Natural killer cell (primary cell): Measurements from ENCODE around the gene NRROS. TPM values are rescaled to one million over a fixed set of nuclear protein-coding genes. Genes with fewer than 3 reads are reported as not detected.

Experiments used
- ATAC-seq, 3 donors: fragments of 150-1000 bp in 2 of 3; fragments of 200-7000 bp in 1 of 3; cut with Tn5 transposase; 1 replicate in 1 of 3; 2 replicates in 2 of 3; pipeline ENCODE4 v1.10.0; 2021; ENCODE audit warnings: mild to moderate bottlenecking in 2 of 3, moderate library complexity in 2 of 3
- DNase-seq, 2 donors: peaks; one replicate each; pipeline versions ENCODE4 v3.0.0 to v3.0.0-alpha.2; 2013 to 2021; ENCODE audit warnings: mixed read lengths in 1 of 2
- H3K27ac ChIP-seq: one replicate; pipeline ENCODE4 v1.5.1; 2013; ENCODE audit warnings: mild to moderate bottlenecking, low read length
- H3K27me3 ChIP-seq: one replicate; pipeline ENCODE4 v1.6.1; 2013; ENCODE audit warnings: low read length; ENCODE audit not compliant: control insufficient read depth, insufficient read depth
- H3K36me3 ChIP-seq: one replicate; pipeline ENCODE4 v1.6.1; 2013; ENCODE audit warnings: low read length; ENCODE audit not compliant: control insufficient read depth, insufficient read depth
- H3K4me1 ChIP-seq: one replicate; pipeline ENCODE4 v1.6.1; 2013; ENCODE audit warnings: low read length; ENCODE audit not compliant: control insufficient read depth, insufficient read depth
- H3K4me3 ChIP-seq: one replicate; pipeline ENCODE4 v1.5.1; 2013; ENCODE audit warnings: low read length
- H3K9me3 ChIP-seq: one replicate; pipeline ENCODE4 v1.6.1; 2013; ENCODE audit warnings: low read length; ENCODE audit not compliant: control insufficient read depth, insufficient read depth
- H3K27ac Mint-ChIP-seq, 2 donors: one replicate each; pipeline ENCODE4 v1.8.0; 2022; ENCODE audit warnings: mild to moderate bottlenecking in 2 of 2, mixed read lengths in 2 of 2, moderate library complexity in 1 of 2
- H3K27me3 Mint-ChIP-seq, 2 donors: one replicate each; pipeline ENCODE4 v1.8.0; 2022; ENCODE audit warnings: low read depth in 2 of 2, mixed read lengths in 2 of 2
- H3K36me3 Mint-ChIP-seq: one replicate; pipeline ENCODE4 v1.8.0; 2022; ENCODE audit warnings: mixed read lengths
- H3K4me1 Mint-ChIP-seq, 2 donors: one replicate each; pipeline ENCODE4 v1.8.0; 2022; ENCODE audit warnings: mixed read lengths in 2 of 2
- H3K4me3 Mint-ChIP-seq: one replicate; pipeline ENCODE4 v1.8.0; 2022; ENCODE audit warnings: mild to moderate bottlenecking, moderate library complexity, mixed read lengths
- H3K9me3 Mint-ChIP-seq, 2 donors: one replicate each; pipeline ENCODE4 v1.8.0; 2022; ENCODE audit warnings: mixed read lengths in 2 of 2
- WGBS: methylation state at CpG from one replicate; pipeline ENCODE4 v1.1.7; 2013; ENCODE audit warnings: missing lambda C conversion rate; ENCODE audit not compliant: insufficient coverage; 5-methylcytosine and 5-hydroxymethylcytosine counted together
- intact Hi-C: fragments of 100-400 bp; cut with micrococcal nuclease; formaldehyde crosslinking; loops from one replicate; pipeline ENCODE4 v1.14.2; 2022
- total RNA-seq, 4 donors: library from RNA; stranded (reverse); fragments of 120-200 nt in 1 of 4; gene quantifications; one replicate each; pipeline versions ENCODE4 v1.2.3 to v1.2.4, GENCODE V29; 2013 to 2022
- TF ChIP-seq, protein P1 (sequence below): fragments of 200-600 bp; IDR thresholded peaks from one replicate; pipeline ENCODE4 v1.8.0; 2022; ENCODE audit warnings: antibody characterized with exemption

The NRROS gene
- total RNA-seq, 3 donors from 2014 or later (not counting 1 experiment from before 2014, with no cell fraction given), result 32.5 to 56.3 (median 56.2) TPM

DNA sequence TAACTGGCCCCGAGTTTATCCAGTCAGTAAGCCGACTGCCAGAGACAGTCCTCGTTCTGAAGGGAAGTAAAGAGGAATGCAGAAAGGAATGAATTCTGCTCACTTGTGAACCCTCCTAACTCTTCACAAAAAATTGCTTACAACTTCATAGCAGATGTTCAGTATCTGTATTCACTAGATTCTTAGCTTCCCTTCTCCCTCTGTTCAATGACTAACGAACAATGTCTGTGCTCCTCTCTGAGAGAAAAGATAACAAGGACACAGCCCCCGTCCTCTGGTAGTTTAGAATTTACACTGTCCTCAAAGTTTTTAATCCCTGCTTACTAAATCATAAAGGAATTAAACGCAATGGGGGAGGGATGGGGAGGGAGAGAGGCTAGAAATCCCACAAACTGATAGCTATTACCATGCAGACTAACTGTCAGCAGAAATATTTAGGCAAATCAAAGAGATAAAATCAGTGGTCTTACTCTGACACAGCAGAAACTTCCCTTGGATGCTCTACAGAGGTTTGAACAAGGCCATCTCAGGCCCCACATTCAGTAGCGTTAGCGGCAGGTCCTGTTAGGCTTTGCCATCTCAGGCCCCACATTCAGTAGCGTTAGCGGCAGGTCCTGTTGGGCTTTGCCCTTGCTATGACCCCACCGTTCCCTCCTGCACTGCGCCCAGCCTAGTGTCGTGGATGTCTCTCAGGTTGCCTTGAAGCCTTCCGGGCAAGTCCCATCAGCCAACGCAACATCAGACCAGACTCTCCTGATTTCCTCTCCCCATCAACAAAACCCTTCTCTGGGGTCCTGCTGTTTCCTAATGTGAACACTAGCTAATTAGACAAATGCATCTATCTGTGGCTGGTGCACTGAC lies 23.4 kb downstream of the NRROS start:
- H3K27ac ChIP-seq, result no peak overlapping the region
- no peak for DNase-seq
- 82% methylated on average over 13 of the region's 15 CpGs for WGBS

DNA sequence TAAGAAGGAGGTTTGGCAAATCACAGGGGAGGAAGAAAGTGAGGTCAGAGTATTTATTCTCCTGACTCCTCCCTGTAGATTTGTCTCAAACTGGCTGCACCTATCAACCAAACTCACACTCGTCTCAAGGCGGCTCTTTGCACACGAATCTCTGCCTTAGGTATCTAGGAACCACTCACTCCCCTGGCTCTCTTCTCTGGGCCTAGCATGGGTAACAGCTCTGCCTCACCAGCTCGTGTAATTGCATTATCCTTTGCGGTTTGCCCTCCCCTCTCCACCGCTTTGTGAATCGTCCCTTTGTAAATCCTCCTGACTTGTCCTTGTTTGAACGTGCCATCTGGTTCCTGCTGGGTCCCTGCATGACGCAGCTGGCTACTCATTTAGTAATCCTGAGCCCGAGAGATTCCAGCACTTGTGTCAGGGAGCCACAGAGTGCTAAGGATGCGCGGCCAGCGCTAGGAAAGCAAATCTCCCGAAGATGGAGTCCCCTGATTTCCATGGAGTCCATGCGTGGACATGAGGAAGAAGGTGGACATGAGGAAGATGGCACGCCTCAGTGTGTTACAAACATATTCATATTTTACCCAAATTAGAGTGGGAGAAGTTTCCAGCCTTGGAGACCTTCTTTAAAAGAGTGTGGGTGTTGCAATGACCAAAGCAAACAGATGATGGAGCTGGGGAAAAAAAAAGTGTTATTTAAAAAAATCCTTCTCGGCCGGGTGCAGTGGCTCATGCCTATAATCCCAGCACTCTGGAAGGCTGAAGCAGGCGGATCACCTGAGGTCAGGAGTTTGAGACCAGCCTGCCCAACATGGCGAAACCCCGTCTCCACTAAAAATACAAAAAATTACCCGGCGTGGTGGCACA lies 26.7 kb downstream of the NRROS start:
- Histone ChIP-seq H3K9me3 (no peaks in the 10 kb centered on the region), H3K4me3 (no peak overlapping the region), H3K4me1 (peaks cover 8% of the 10 kb centered on the region), H3K27me3 (no peaks in the 10 kb centered on the region), H3K36me3 (peaks cover 13% of the 10 kb centered on the region), H3K27ac (no peak overlapping the region)
- no peak overlapping the region for H3K4me3 Mint-ChIP-seq
- H3K27me3 Mint-ChIP-seq, result no peaks in the 10 kb centered on the region
- H3K36me3 Mint-ChIP-seq, result no peaks in the 10 kb centered on the region
- no peaks in the 10 kb centered on the region for H3K9me3 Mint-ChIP-seq
- TF ChIP-seq, protein P1, sequence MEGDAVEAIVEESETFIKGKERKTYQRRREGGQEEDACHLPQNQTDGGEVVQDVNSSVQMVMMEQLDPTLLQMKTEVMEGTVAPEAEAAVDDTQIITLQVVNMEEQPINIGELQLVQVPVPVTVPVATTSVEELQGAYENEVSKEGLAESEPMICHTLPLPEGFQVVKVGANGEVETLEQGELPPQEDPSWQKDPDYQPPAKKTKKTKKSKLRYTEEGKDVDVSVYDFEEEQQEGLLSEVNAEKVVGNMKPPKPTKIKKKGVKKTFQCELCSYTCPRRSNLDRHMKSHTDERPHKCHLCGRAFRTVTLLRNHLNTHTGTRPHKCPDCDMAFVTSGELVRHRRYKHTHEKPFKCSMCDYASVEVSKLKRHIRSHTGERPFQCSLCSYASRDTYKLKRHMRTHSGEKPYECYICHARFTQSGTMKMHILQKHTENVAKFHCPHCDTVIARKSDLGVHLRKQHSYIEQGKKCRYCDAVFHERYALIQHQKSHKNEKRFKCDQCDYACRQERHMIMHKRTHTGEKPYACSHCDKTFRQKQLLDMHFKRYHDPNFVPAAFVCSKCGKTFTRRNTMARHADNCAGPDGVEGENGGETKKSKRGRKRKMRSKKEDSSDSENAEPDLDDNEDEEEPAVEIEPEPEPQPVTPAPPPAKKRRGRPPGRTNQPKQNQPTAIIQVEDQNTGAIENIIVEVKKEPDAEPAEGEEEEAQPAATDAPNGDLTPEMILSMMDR, result no peak
- peak overlapping the region; percentile 14 to 44 for H3K27ac Mint-ChIP-seq
- ATAC-seq (no peak), DNase-seq (no peak)
- WGBS, result 91% methylated on average over 21 of the region's 23 CpGs
- intact Hi-C loops, result no loop called here
- H3K4me1 Mint-ChIP-seq, result peaks cover 13 to 26% of the 10 kb centered on the region in 2 donors

More for the DNA sequence above, 23.4 kb downstream of the NRROS start:
- no peaks in the 10 kb centered on the region for H3K27me3 Mint-ChIP-seq
- ATAC-seq, result peak in 1 of 3 donors; percentile 65
- TF ChIP-seq, protein P1, result no peak
- Histone ChIP-seq H3K4me1 (no peaks in the 10 kb centered on the region), H3K9me3 (no peaks in the 10 kb centered on the region), H3K4me3 (no peak overlapping the region), H3K27me3 (no peaks in the 10 kb centered on the region), H3K36me3 (peaks cover 42% of the 10 kb centered on the region)
- intact Hi-C loops, result no loop called here
- no peaks in the 10 kb centered on the region for H3K9me3 Mint-ChIP-seq
- peaks cover 3% of the 10 kb centered on the region for H3K36me3 Mint-ChIP-seq
- H3K4me1 Mint-ChIP-seq, result peaks cover 1 to 14% of the 10 kb centered on the region in 2 donors
- H3K27ac Mint-ChIP-seq, result peak overlapping the region; percentile 34 to 73
- H3K4me3 Mint-ChIP-seq, result no peak overlapping the region

DNA sequence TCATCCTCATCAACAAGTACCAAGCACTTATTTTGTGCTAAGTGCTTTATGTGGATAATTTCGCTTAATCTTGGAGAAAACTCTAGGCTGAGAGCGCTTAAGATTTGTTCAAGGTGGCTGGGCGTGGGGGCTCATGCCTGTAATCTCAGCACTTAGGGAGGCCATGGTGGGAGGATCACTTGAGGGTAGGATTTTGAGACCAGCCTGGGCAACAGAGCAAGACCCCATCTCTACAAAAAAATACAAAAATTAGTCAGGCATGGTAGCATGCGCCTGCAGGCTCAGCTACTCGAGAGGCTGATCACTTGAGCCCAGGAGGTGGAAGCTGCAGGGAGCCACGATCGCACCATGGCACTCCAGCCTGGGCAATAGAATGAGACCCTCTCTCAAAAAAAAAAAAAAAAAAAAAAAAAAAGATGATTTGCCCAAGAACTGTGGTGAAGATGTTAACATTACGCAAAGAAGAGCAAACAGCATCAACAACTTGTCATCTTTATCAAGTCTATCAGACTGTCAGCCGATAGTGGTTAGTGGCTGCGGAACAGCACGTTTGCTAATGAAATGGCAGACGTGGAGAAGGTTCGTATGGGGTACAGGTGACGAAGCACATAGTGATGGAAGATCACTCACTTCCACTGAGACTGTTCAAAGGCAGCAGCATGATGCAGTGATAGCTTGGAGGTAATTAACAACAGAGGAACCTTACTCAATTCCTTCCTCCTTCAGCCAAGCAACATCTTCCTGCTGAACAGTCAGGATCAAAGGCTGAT lies 27.7 kb downstream of the NRROS start:
- H3K27ac ChIP-seq, result no peak overlapping the region
- peaks cover 8% of the 10 kb centered on the region for H3K4me1 ChIP-seq
- TF ChIP-seq, protein P1, result no peak
- H3K36me3 ChIP-seq, result peaks cover 5% of the 10 kb centered on the region
- no peaks in the 10 kb centered on the region for H3K9me3 ChIP-seq
- ATAC-seq (peak in 2 of 3 donors; percentile 46 to 83), DNase-seq (no peak)
- H3K9me3 Mint-ChIP-seq, result no peaks in the 10 kb centered on the region
- no peak overlapping the region for H3K4me3 Mint-ChIP-seq
- peaks cover 18 to 26% of the 10 kb centered on the region in 2 donors for H3K4me1 Mint-ChIP-seq
- WGBS, result 93% methylated on average over 12 of the region's 14 CpGs
- no peaks in the 10 kb centered on the region for H3K36me3 Mint-ChIP-seq
- intact Hi-C loops, result no loop called here
- H3K27ac Mint-ChIP-seq, result peak overlapping the region; percentile 14 to 21
- H3K27me3 ChIP-seq, result no peaks in the 10 kb centered on the region
- H3K27me3 Mint-ChIP-seq, result no peaks in the 10 kb centered on the region
- H3K4me3 ChIP-seq, result no peak overlapping the region
